Mesothelial cell of epicardium (in vitro differentiated cells): Measurements from ENCODE around the gene ZNF394. TPM values are rescaled to one million over a fixed set of nuclear protein-coding genes. Genes with fewer than 3 reads are reported as not detected.

Experiments
- DNase-seq, 2 experiments: peaks; one replicate each; pipeline ENCODE4 v3.0.0; 2021; ENCODE audit warnings: low spot score in 2 of 2; ENCODE audit not compliant: unreplicated experiment in 2 of 2
- H3K27ac Mint-ChIP-seq: 2 replicates; pipeline ENCODE4 v1.8.0; 2021; ENCODE audit warnings: mixed read lengths
- H3K27me3 Mint-ChIP-seq: 2 replicates; pipeline ENCODE4 v1.8.0; 2021; ENCODE audit warnings: low read depth, mixed read lengths
- H3K36me3 Mint-ChIP-seq: 2 replicates; pipeline ENCODE4 v1.8.0; 2021; ENCODE audit warnings: mixed read lengths
- H3K4me1 Mint-ChIP-seq: 2 replicates; pipeline ENCODE4 v1.8.0; 2021; ENCODE audit warnings: mixed read lengths
- H3K4me3 Mint-ChIP-seq: 2 replicates; pipeline ENCODE4 v1.8.0; 2021; ENCODE audit warnings: mild to moderate bottlenecking, moderate library complexity, mixed read lengths
- H3K9me3 Mint-ChIP-seq: 2 replicates; pipeline ENCODE4 v1.8.0; 2021; ENCODE audit warnings: mixed read lengths
- total RNA-seq: library from RNA; stranded (reverse); gene quantifications from 3 replicates; pipeline ENCODE4 v1.2.1, GENCODE V29; 2021
- TF ChIP-seq, protein P1 (sequence below): fragments of 200-600 bp; sonication (generic); IDR thresholded peaks from one replicate; pipeline ENCODE4 v1.5.0; 2021; ENCODE audit warnings: antibody characterized with exemption; ENCODE audit not compliant: unreplicated experiment

The ZNF394 gene
- total RNA-seq, 1 donor from 2014 or later, result 30.1 TPM

DNA sequence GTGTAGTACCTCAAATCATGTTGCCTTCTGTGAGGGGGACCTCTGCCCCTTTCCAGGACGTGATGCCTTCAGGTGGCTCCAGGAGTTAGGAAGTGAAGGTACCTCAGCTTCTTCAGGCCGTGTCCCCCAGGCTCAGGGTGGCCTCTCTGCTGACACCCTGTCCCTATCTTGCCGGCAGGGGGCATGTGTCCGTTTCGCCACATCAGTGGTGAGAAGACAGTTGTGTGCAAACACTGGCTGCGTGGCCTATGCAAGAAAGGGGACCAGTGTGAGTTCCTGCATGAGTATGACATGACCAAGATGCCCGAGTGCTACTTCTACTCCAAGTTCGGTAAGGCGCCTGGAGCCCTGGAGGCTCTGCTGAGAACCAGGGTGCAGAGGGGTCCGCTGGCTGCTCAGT lies 52.1 kb downstream of the ZNF394 start:
- no peak overlapping the region for H3K27ac Mint-ChIP-seq
- TF ChIP-seq, protein P1, sequence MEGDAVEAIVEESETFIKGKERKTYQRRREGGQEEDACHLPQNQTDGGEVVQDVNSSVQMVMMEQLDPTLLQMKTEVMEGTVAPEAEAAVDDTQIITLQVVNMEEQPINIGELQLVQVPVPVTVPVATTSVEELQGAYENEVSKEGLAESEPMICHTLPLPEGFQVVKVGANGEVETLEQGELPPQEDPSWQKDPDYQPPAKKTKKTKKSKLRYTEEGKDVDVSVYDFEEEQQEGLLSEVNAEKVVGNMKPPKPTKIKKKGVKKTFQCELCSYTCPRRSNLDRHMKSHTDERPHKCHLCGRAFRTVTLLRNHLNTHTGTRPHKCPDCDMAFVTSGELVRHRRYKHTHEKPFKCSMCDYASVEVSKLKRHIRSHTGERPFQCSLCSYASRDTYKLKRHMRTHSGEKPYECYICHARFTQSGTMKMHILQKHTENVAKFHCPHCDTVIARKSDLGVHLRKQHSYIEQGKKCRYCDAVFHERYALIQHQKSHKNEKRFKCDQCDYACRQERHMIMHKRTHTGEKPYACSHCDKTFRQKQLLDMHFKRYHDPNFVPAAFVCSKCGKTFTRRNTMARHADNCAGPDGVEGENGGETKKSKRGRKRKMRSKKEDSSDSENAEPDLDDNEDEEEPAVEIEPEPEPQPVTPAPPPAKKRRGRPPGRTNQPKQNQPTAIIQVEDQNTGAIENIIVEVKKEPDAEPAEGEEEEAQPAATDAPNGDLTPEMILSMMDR, result no peak
- DNase-seq, result no peak
- H3K27me3 Mint-ChIP-seq, result no peaks in the 10 kb centered on the region
- H3K36me3 Mint-ChIP-seq, result peaks cover 28% of the 10 kb centered on the region
- no peak overlapping the region for H3K4me3 Mint-ChIP-seq
- no peaks in the 10 kb centered on the region for H3K9me3 Mint-ChIP-seq
- H3K4me1 Mint-ChIP-seq, result no peaks in the 10 kb centered on the region

GRCh38 chr7:99446096-99446495 lies 54.0 kb downstream of the ZNF394 start:
- no peak for DNase-seq
- TF ChIP-seq, protein P1, result no peak
- no peak overlapping the region for H3K4me3 Mint-ChIP-seq
- H3K4me1 Mint-ChIP-seq, result peaks cover 2% of the 10 kb centered on the region
- H3K36me3 Mint-ChIP-seq, result peaks cover 32% of the 10 kb centered on the region
- no peaks in the 10 kb centered on the region for H3K9me3 Mint-ChIP-seq
- no peak overlapping the region for H3K27ac Mint-ChIP-seq
- no peaks in the 10 kb centered on the region for H3K27me3 Mint-ChIP-seq

Other genes with a start within 250 kb of the ZNF394 start
- 0.09 TPM in 1 of 3 replicates, not detected in the others for gene MYH16, start 227.4 kb downstream of the ZNF394 start, total RNA-seq
- 97.1 to 102 TPM (median 99.3 TPM) in 3 replicates for gene ARPC1A, start 174.4 kb downstream of the ZNF394 start, total RNA-seq
- gene ARPC1B, start 125.6 kb downstream of the ZNF394 start, total RNA-seq, result 30.0 to 35.3 TPM (median 32.5 TPM) in 3 replicates
- 98.2 to 103 TPM (median 99.4 TPM) in 3 replicates for gene PDAP1, start 91.7 kb downstream of the ZNF394 start, total RNA-seq
- 63.1 to 79.2 TPM (median 70.3 TPM) in 3 replicates for gene BUD31, start 91.3 kb downstream of the ZNF394 start, total RNA-seq
- 6.7 to 12.3 TPM (median 10.5 TPM) in 3 replicates for gene PTCD1, start 61.5 kb downstream of the ZNF394 start, total RNA-seq
- gene CPSF4, start 61.3 kb downstream of the ZNF394 start, total RNA-seq, result 67.5 to 72.8 TPM (median 69.5 TPM) in 3 replicates
- 223 to 243 TPM (median 235 TPM) in 3 replicates for gene ATP5MF, start 34.1 kb downstream of the ZNF394 start, total RNA-seq
- gene ZNF789, start 27.4 kb downstream of the ZNF394 start, total RNA-seq, result 24.9 to 27.2 TPM (median 27.0 TPM) in 3 replicates
- 14.4 to 14.6 TPM (median 14.4 TPM) in 3 replicates for gene ZKSCAN5, start 4.4 kb upstream of the ZNF394 start, total RNA-seq
- 8.0 to 9.4 TPM (median 9.3 TPM) in 3 replicates for gene FAM200A, start 51.8 kb upstream of the ZNF394 start, total RNA-seq
- 83.5 to 84.9 TPM (median 84.7 TPM) in 3 replicates for gene ZNF655, start 58.4 kb upstream of the ZNF394 start, total RNA-seq
- 2.5 to 3.6 TPM (median 3.2 TPM) in 3 replicates for gene TMEM225B, start 98.0 kb upstream of the ZNF394 start, total RNA-seq
- gene ZSCAN25, start 116.7 kb upstream of the ZNF394 start, total RNA-seq, result 24.1 to 27.8 TPM (median 26.6 TPM) in 3 replicates
- 9.0 to 10.1 TPM (median 9.2 TPM) in 3 replicates for gene CYP3A5, start 179.7 kb upstream of the ZNF394 start, total RNA-seq
- gene CYP3A7, start 234.9 kb upstream of the ZNF394 start, total RNA-seq, result 0.33 TPM in 1 of 3 replicates, not detected in the others